LHCN-M2 (cell line): ENCODE results near the gene ATG13. TPM values are rescaled to one million over a fixed set of nuclear protein-coding genes. Genes with fewer than 3 reads are reported as not detected.
"Not testable (repeated sequence)": the region's sequence is repeated elsewhere in the genome, so short reads cannot be mapped to it uniquely, and the experiment has no call there.

Experiments
- DNase-seq: peaks from one replicate; pipeline ENCODE4 v3.0.0-alpha.2; 2012; ENCODE audit warnings: low read depth
- polyA plus RNA-seq: library from polyadenylated mRNA; unstranded; fragments of >200 nt; gene quantifications from one replicate; pipeline ENCODE4 v1.2.1, GENCODE V29; 2012; ENCODE audit warnings: missing spikeins
- total RNA-seq: library from RNA; depleted of rRNA; stranded (reverse); fragments of >200 nt; gene quantifications from 2 replicates; pipeline ENCODE4 v1.2.3, GENCODE V29; 2014; rRNA removed

The ATG13 gene
- total RNA-seq: 54.2 and 70.2 TPM in 2 replicates
- polyA plus RNA-seq: 31.4 TPM

GRCh38 chr11:46617134-46617971, at the start of gene ATG13, which contains the start of gene HARBI1:
TSS of gene ATG13 (plus strand) at chr11:46617553. CDS start at chr11:46644292, 26,739 bp downstream.
TSS of gene HARBI1 (minus strand) at chr11:46617227. CDS start at chr11:46616237, 990 bp downstream.
- peak; percentile 81 for DNase-seq

GRCh38 chr11:46570790-46571398, 46.5 kb upstream of the ATG13 start:
- no peak for DNase-seq

GRCh38 chr11:46574656-46575055, 42.7 kb upstream of the ATG13 start:
- DNase-seq: no peak

- no peak for DNase-seq
Observed at GRCh38 chr11:46577058-46577457, 40.3 kb upstream of the ATG13 start.

- no peak for DNase-seq
Observed at GRCh38 chr11:46582588-46582987, 34.8 kb upstream of the ATG13 start.

- DNase-seq: not testable (repeated sequence)
Observed at GRCh38 chr11:46583513-46583912, 33.8 kb upstream of the ATG13 start.

GRCh38 chr11:46588131-46588530, 29.2 kb upstream of the ATG13 start:
- DNase-seq: no peak

GRCh38 chr11:46588915-46589314, 28.4 kb upstream of the ATG13 start:
- DNase-seq: no peak

- no peak for DNase-seq
Observed at GRCh38 chr11:46590740-46591605, 26.4 kb upstream of the ATG13 start.

- peak; percentile 91 for DNase-seq
Observed at GRCh38 chr11:46593550-46594373, 23.6 kb upstream of the ATG13 start, which contains the start of gene AMBRA1. TSS of gene AMBRA1 (minus strand) at chr11:46594023. CDS start at chr11:46548380, 45,643 bp downstream.

GRCh38 chr11:46594374-46594700, 23.0 kb upstream of the ATG13 start:
- no peak for DNase-seq

- DNase-seq: no peak
Observed at GRCh38 chr11:46594785-46595184, 22.6 kb upstream of the ATG13 start.

GRCh38 chr11:46597155-46597554, 20.2 kb upstream of the ATG13 start:
- DNase-seq: no peak

GRCh38 chr11:46597609-46598219, 19.6 kb upstream of the ATG13 start:
- peak; percentile 96 for DNase-seq

- no peak for DNase-seq
Observed at GRCh38 chr11:46599340-46600193, 17.8 kb upstream of the ATG13 start.

- no peak for DNase-seq
Observed at GRCh38 chr11:46600194-46600960, 17.0 kb upstream of the ATG13 start.

GRCh38 chr11:46601129-46601528, 16.2 kb upstream of the ATG13 start:
- peak; percentile 37 for DNase-seq

GRCh38 chr11:46603704-46604308, 13.5 kb upstream of the ATG13 start:
- DNase-seq: no peak
